Spleen (tissue), 11 donors: ENCODE results near the gene AP1G1. TPM values are rescaled to one million over a fixed set of nuclear protein-coding genes. Genes with fewer than 3 reads are reported as not detected.

Experiments
- DNase-seq: peaks from one replicate; pipeline ENCODE4 v3.0.0-alpha.2; 2020
- H3K27ac ChIP-seq, 8 donors: fragments of 200-600 bp; sonication (generic) in 7 of 8; 1 replicate in 4 of 8; 2 replicates in 4 of 8; pipeline versions ENCODE4 v1.5.0 to v1.8.0; 2016 to 2021; ENCODE audit warnings: inconsistent platforms in 4 of 8, mild to moderate bottlenecking in 4 of 8, moderate library complexity in 1 of 8
- H3K27me3 ChIP-seq, 7 donors: fragments of 200-600 bp; sonication (generic) in 6 of 7; replicated peaks in 1 of 7; 1 replicate in 4 of 7; 2 replicates in 3 of 7; pipeline versions ENCODE4 v1.5.0 to v1.8.0; 2016 to 2021; ENCODE audit warnings: inconsistent platforms in 3 of 7, mild to moderate bottlenecking in 1 of 7
- H3K36me3 ChIP-seq, 6 donors: fragments of 200-600 bp; sonication (generic) in 5 of 6; 1 replicate in 4 of 6; 2 replicates in 2 of 6; pipeline versions ENCODE4 v1.5.0 to v1.8.0; 2016 to 2021; ENCODE audit warnings: inconsistent platforms in 2 of 6
- H3K4me1 ChIP-seq, 6 donors: fragments of 200-600 bp; sonication (generic) in 5 of 6; 1 replicate in 3 of 6; 2 replicates in 3 of 6; pipeline versions ENCODE4 v1.5.0 to v1.8.0; 2016 to 2021; ENCODE audit warnings: inconsistent platforms in 3 of 6
- H3K4me3 ChIP-seq, 8 donors: fragments of 200-600 bp; sonication (generic) in 7 of 8; 1 replicate in 4 of 8; 2 replicates in 4 of 8; pipeline versions ENCODE4 v1.5.0 to v1.8.0; 2016 to 2021; ENCODE audit warnings: inconsistent platforms in 4 of 8, mild to moderate bottlenecking in 4 of 8, moderate library complexity in 2 of 8
- H3K9me3 ChIP-seq, 8 donors: fragments of 200-600 bp; sonication (generic) in 7 of 8; 1 replicate in 4 of 8; 2 replicates in 4 of 8; pipeline versions ENCODE4 v1.5.0 to v1.8.0; 2016 to 2021; ENCODE audit warnings: inconsistent platforms in 4 of 8
- CTCF ChIP-seq, 11 experiments: fragments of 200-600 bp in 7 of 11; fragments of 450-650 bp in 4 of 11; sonication (generic) in 4 of 11; IDR thresholded peaks in 8 of 11; conservative IDR thresholded peaks in 3 of 11; 1 replicate in 7 of 11; 2 replicates in 4 of 11; pipeline versions ENCODE4 v1.4.0 to v1.8.0; 2016 to 2021; ENCODE audit warnings: antibody characterized with exemption in 11 of 11, inconsistent platforms in 4 of 11, mild to moderate bottlenecking in 1 of 11
- POLR2A ChIP-seq, 3 donors: fragments of 450-650 bp; IDR thresholded peaks; one replicate each; pipeline ENCODE4 v1.5.1; 2017; ENCODE audit warnings: antibody characterized with exemption in 3 of 3, mild to moderate bottlenecking in 1 of 3
- POLR2AphosphoS5 ChIP-seq, 3 donors: sonication (generic); formaldehyde crosslinking; IDR thresholded peaks; one replicate each; pipeline ENCODE4 v1.5.1; 2017; ENCODE audit warnings: antibody characterized with exemption in 3 of 3
- WGBS, 5 donors: extraction: QIAGEN DNeasy Blood & Tissue Kit in 3 of 5; methylation state at CpG; one replicate each; pipeline versions ENCODE4 v1.1.5 to v1.1.7; 2013 to 2018; 5-methylcytosine and 5-hydroxymethylcytosine counted together
- intact Hi-C: fragments of 100-400 bp; cut with DNase I; formaldehyde crosslinking; loops from one replicate; pipeline ENCODE4 v1.15.0; 2023; ENCODE audit warnings: low total_unique reads
- polyA plus RNA-seq, 3 donors: library from polyadenylated mRNA; stranded (reverse); fragments of 200-250 nt; gene quantifications; one replicate each; pipeline ENCODE4 v1.2.1, GENCODE V29; 2013
- total RNA-seq, 7 donors: library from RNA; depleted of rRNA in 3 of 7; stranded (reverse); fragments of >200 nt in 3 of 7; fragmentation: NEBNext Ultra II Directional in 4 of 7; extraction: Animal tissue kit (Norgen Biotek cat#: 25700) in 4 of 7; gene quantifications; one replicate each; pipeline versions ENCODE4 v1.1.0 to v1.2.1, GENCODE V29; 2016 to 2021
- donor health status: healthy with polysubstance abuse.
- donor health status: DM: no; HTN: no; CAD: no; lungs with moderate emphysema.
- donor health status: DM: no; HTN: no; CAD: no.
- donor health status: Bipolar disorder and iron deficiency.
- donor health status: healthy.
- donor health status: DM: no; HTN: no; CAD: no.
- donor health status: DM: yes; HTN: yes; CAD: no.

Gene AP1G1
- total and polyA plus RNA-seq, 10 donors, result 11.2 to 125 (median 94.1) TPM

GRCh38 chr16:71767060-71767900, 41.4 kb downstream of the AP1G1 start:
- Histone ChIP-seq H3K4me3 (no peak overlapping the region), H3K36me3 (peaks cover 7 to 99% (median 69%) of the 10 kb centered on the region in 6 donors), H3K4me1 (peaks cover 0 to 14% (median 0%) of the 10 kb centered on the region in 6 donors), H3K9me3 (no peaks in the 10 kb centered on the region), H3K27ac (peak overlapping the region in 1 of 8 donors; percentile 29), H3K27me3 (no peaks in the 10 kb centered on the region)
- TF ChIP-seq POLR2A (IDR thresholded peaks at IDR 0.05) (no peak), POLR2AphosphoS5 (IDR thresholded peaks at IDR 0.05) (no peak), CTCF (IDR thresholded peaks at IDR 0.05 in 8 of 11, conservative IDR thresholded peaks at IDR 0.05 in 3 of 11) (no peak)
- intact Hi-C loops, result no loop called here
- DNase-seq, result no peak
- 81 to 95% (median 82%) methylated on average over 3 of the region's 3 CpGs for WGBS, 5 donors

- H3K27me3 ChIP-seq, result no peaks in the 10 kb centered on the region
- no peak overlapping the region for H3K27ac ChIP-seq
- H3K4me1 ChIP-seq, result peaks cover 0 to 9% (median 0%) of the 10 kb centered on the region in 6 donors
- H3K9me3 ChIP-seq, result no peaks in the 10 kb centered on the region
- peaks cover 2 to 100% (median 73%) of the 10 kb centered on the region in 6 donors for H3K36me3 ChIP-seq
- intact Hi-C loops, result no loop called here
- no peak for DNase-seq
- no peak overlapping the region for H3K4me3 ChIP-seq
- TF ChIP-seq POLR2AphosphoS5 (IDR thresholded peaks at IDR 0.05) (no peak), POLR2A (IDR thresholded peaks at IDR 0.05) (no peak), CTCF (IDR thresholded peaks at IDR 0.05 in 8 of 11, conservative IDR thresholded peaks at IDR 0.05 in 3 of 11) (no peak)
- WGBS, 5 donors, result 83 to 95% (median 90%) methylated on average over 2 of the region's 2 CpGs
Observed at GRCh38 chr16:71762186-71762585, 46.4 kb downstream of the AP1G1 start.

- no peak for DNase-seq
- Histone ChIP-seq H3K4me1 (no peaks in the 10 kb centered on the region), H3K27ac (no peak overlapping the region), H3K36me3 (peaks cover 2 to 100% (median 82%) of the 10 kb centered on the region in 6 donors), H3K9me3 (no peaks in the 10 kb centered on the region), H3K4me3 (no peak overlapping the region), H3K27me3 (no peaks in the 10 kb centered on the region)
- intact Hi-C loops, result no loop called here
- no peak for TF ChIP-seq POLR2A (IDR thresholded peaks at IDR 0.05)
- TF ChIP-seq CTCF (IDR thresholded peaks at IDR 0.05 in 8 of 11, conservative IDR thresholded peaks at IDR 0.05 in 3 of 11), result no peak
- no peak for TF ChIP-seq POLR2AphosphoS5 (IDR thresholded peaks at IDR 0.05)
- 95 to 100% (median 98%) methylated on average over 2 of the region's 2 CpGs for WGBS, 5 donors
Observed at GRCh38 chr16:71761097-71761496, 47.5 kb downstream of the AP1G1 start.

- Histone ChIP-seq H3K4me1 (no peaks in the 10 kb centered on the region), H3K27me3 (no peaks in the 10 kb centered on the region), H3K36me3 (peaks cover 5 to 100% (median 91%) of the 10 kb centered on the region in 6 donors), H3K4me3 (no peak overlapping the region), H3K27ac (no peak overlapping the region), H3K9me3 (no peaks in the 10 kb centered on the region)
- TF ChIP-seq POLR2AphosphoS5 (IDR thresholded peaks at IDR 0.05) (no peak), CTCF (IDR thresholded peaks at IDR 0.05 in 8 of 11, conservative IDR thresholded peaks at IDR 0.05 in 3 of 11) (no peak), POLR2A (IDR thresholded peaks at IDR 0.05) (no peak)
- intact Hi-C loops, result no loop called here
- WGBS, 5 donors, result 89 to 97% (median 92%) methylated on average over 5 of the region's 5 CpGs
- DNase-seq, result no peak
Observed at GRCh38 chr16:71758293-71758760, 50.3 kb downstream of the AP1G1 start.
